MCF 10A (cell line): ENCODE data around the gene GRHPR. TPM values are rescaled to one million over a fixed set of nuclear protein-coding genes. Genes with fewer than 3 reads are reported as not detected.

Experiments
- BruUV-seq: library from RNA; stranded (reverse); fragments of 400-500 nt; replicated peaks from 2 replicates; lab custom pipeline; 2021; lab: Mats Ljungman, UMichigan
- CTCF ChIA-PET: fragments of 300-600 bp; sonication (Branson Sonifier 250); formaldehyde crosslinking; extraction: SDS; loops from one replicate; lab custom pipeline; 2021; ENCODE audit warnings: antibody characterized with exemption, inconsistent platforms; lab: Yijun Ruan, JAX
- POLR2A ChIA-PET: fragments of 300-600, 350-650 bp; sonication (Branson Sonifier 250); formaldehyde crosslinking; extraction: SDS; loops from one replicate; lab custom pipeline; 2020; ENCODE audit warnings: antibody characterized with exemption, inconsistent platforms; lab: Yijun Ruan, JAX
- DNase-seq: peaks from one replicate; pipeline ENCODE4 v3.0.0-alpha.2; 2018; ENCODE audit not compliant: unreplicated experiment
- H3K27ac Mint-ChIP-seq: one replicate; pipeline ENCODE4 v1.8.0; 2022; ENCODE audit warnings: mild to moderate bottlenecking, low read depth, mixed read lengths; ENCODE audit not compliant: unreplicated experiment
- H3K27me3 Mint-ChIP-seq: one replicate; pipeline ENCODE4 v1.8.0; 2022; ENCODE audit warnings: mixed read lengths; ENCODE audit not compliant: insufficient read depth, unreplicated experiment
- H3K36me3 Mint-ChIP-seq: one replicate; pipeline ENCODE4 v1.8.0; 2022; ENCODE audit warnings: mild to moderate bottlenecking, moderate library complexity, mixed read lengths; ENCODE audit not compliant: insufficient read depth, unreplicated experiment
- H3K4me1 Mint-ChIP-seq: one replicate; pipeline ENCODE4 v1.8.0; 2022; ENCODE audit warnings: mixed read lengths; ENCODE audit not compliant: insufficient read depth, unreplicated experiment
- H3K4me3 Mint-ChIP-seq: one replicate; pipeline ENCODE4 v1.8.0; 2022; ENCODE audit warnings: mild to moderate bottlenecking, moderate library complexity, mixed read lengths; ENCODE audit not compliant: unreplicated experiment
- H3K9me3 Mint-ChIP-seq: one replicate; pipeline ENCODE4 v1.8.0; 2022; ENCODE audit warnings: mixed read lengths; ENCODE audit not compliant: unreplicated experiment
- intact Hi-C: fragments of 100-400 bp; cut with micrococcal nuclease; formaldehyde crosslinking; loops from 2 replicates; pipeline ENCODE4 v1.14.1; 2022
- total RNA-seq: library from RNA; stranded (reverse); gene quantifications from 2 replicates; pipeline ENCODE4 v1.2.3, GENCODE V29; 2022
- TF ChIP-seq, protein P1 (sequence below): fragments of 200-600 bp; IDR thresholded peaks from one replicate; pipeline ENCODE4 v1.8.0; 2022; ENCODE audit warnings: antibody characterized with exemption, mild to moderate bottlenecking; ENCODE audit not compliant: unreplicated experiment

GRHPR gene
- total RNA-seq, 1 experiment from 2014 or later = 121 TPM

DNA sequence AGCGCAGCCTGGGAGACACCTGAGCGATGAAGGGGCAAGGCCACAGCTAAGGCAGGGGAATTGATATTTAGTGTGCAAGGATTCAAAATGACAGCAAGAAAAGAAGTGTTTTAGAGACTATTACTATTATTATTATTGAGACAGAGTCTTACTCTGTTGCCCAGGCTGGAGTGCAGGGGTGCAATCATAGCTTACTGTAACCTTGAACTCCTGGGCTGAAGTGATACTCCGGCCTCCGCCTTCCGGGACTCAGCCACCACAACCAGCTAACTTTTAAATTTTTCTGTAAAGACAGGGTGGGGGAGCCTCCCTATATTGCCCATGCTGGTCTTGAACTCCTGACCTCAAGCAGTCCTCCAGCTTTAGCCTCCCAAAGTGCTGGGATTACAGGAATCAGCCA is 3.3 kb upstream of the GRHPR start:
- intact Hi-C loops = loop anchor here (10.0 kb wide), 1 partner anchor 424 kb away; no protein-coding TSS in a partner anchor
- no TSS peak for BruUV-seq
- H3K4me1 Mint-ChIP-seq = peaks cover 37% of the 10 kb centered on the region

GRCh38 chr9:37420271-37421215 is 2.0 kb upstream of the GRHPR start:
- H3K36me3 Mint-ChIP-seq = peaks cover 6% of the 10 kb centered on the region
- CTCF ChIA-PET = no interaction called here
- POLR2A ChIA-PET = interaction anchor here (3.0 to 4.8 kb wide), 3 partner anchors 8 to 45 kb away, joined by 14 to 61 read pairs (median 37); partner anchors contain the start of gene ZBTB5
- BruUV-seq = no TSS peak
- H3K27me3 Mint-ChIP-seq = no peaks in the 10 kb centered on the region
- no peaks in the 10 kb centered on the region for H3K9me3 Mint-ChIP-seq
- no peak overlapping the region for H3K27ac Mint-ChIP-seq
- H3K4me1 Mint-ChIP-seq = peaks cover 27% of the 10 kb centered on the region
- intact Hi-C loops = loop anchor here (5.0 kb wide), 1 partner anchor 42 kb away; no protein-coding TSS in a partner anchor
- TF ChIP-seq, protein P1, sequence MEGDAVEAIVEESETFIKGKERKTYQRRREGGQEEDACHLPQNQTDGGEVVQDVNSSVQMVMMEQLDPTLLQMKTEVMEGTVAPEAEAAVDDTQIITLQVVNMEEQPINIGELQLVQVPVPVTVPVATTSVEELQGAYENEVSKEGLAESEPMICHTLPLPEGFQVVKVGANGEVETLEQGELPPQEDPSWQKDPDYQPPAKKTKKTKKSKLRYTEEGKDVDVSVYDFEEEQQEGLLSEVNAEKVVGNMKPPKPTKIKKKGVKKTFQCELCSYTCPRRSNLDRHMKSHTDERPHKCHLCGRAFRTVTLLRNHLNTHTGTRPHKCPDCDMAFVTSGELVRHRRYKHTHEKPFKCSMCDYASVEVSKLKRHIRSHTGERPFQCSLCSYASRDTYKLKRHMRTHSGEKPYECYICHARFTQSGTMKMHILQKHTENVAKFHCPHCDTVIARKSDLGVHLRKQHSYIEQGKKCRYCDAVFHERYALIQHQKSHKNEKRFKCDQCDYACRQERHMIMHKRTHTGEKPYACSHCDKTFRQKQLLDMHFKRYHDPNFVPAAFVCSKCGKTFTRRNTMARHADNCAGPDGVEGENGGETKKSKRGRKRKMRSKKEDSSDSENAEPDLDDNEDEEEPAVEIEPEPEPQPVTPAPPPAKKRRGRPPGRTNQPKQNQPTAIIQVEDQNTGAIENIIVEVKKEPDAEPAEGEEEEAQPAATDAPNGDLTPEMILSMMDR = no peak
- no peak overlapping the region for H3K4me3 Mint-ChIP-seq
- DNase-seq = no peak

More for the DNA sequence above, 3.3 kb upstream of the GRHPR start:
- TF ChIP-seq, protein P1 = no peak
- peak overlapping the region; percentile 86 for H3K27ac Mint-ChIP-seq
- no peak overlapping the region for H3K4me3 Mint-ChIP-seq
- no peaks in the 10 kb centered on the region for H3K9me3 Mint-ChIP-seq
- no peaks in the 10 kb centered on the region for H3K36me3 Mint-ChIP-seq
- no peaks in the 10 kb centered on the region for H3K27me3 Mint-ChIP-seq
- ChIA-PET CTCF (interaction anchor here (0.6 to 1.4 kb wide), 2 partner anchors 45 to 546 kb away, joined by 3 to 4 read pairs; no protein-coding TSS in a partner anchor), POLR2A (interaction anchor here (0.6 to 3.0 kb wide), 4 partner anchors 11 to 104 kb away, joined by 3 to 14 read pairs (median 6); partner anchors contain the start of gene ZBTB5)
- no peak for DNase-seq

DNA sequence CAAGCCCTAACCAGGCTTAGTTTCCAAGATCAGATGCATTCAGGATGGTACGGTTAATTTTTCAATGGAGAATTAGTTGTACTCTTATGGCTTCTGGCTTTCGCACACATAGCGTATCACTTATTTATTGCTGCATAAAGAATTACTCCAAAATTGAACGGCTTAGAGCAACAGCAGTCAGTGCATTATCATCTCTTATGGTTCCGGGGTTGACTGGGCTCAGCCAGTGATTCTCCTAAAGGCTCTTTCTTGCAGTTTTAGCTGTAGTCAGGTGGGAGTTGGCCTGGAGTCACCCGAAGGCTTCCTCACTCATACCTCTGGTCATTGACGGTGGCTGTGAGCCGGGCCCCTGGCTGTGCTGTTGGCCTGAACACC is 595 bp upstream of the GRHPR start:
- BruUV-seq = no TSS peak
- ChIA-PET POLR2A (interaction anchor here (0.6 to 4.8 kb wide), 12 partner anchors 9 to 405 kb away, joined by 3 to 61 read pairs (median 4); partner anchors contain the start of genes POLR1E and ZBTB5), CTCF (no interaction called here)
- DNase-seq = no peak
- TF ChIP-seq, protein P1 = no peak
- no peaks in the 10 kb centered on the region for H3K9me3 Mint-ChIP-seq
- intact Hi-C loops = loop anchor here (5.0 kb wide), 1 partner anchor 40 kb away; no protein-coding TSS in a partner anchor
- peak overlapping the region; percentile 92 for H3K4me3 Mint-ChIP-seq
- H3K4me1 Mint-ChIP-seq = peaks cover 26% of the 10 kb centered on the region
- no peaks in the 10 kb centered on the region for H3K27me3 Mint-ChIP-seq
- H3K36me3 Mint-ChIP-seq = peaks cover 19% of the 10 kb centered on the region
- peak overlapping the region; percentile 96 for H3K27ac Mint-ChIP-seq

- CTCF ChIA-PET = interaction anchor here (0.6 to 2.7 kb wide), 3 partner anchors 8 to 215 kb away, joined by 3 to 26 read pairs (median 4); no protein-coding TSS in a partner anchor
- no TSS peak for BruUV-seq
- TF ChIP-seq, protein P1 = no peak
- Mint-ChIP-seq H3K27me3 (no peaks in the 10 kb centered on the region), H3K4me3 (peak overlapping the region; percentile 92), H3K9me3 (no peaks in the 10 kb centered on the region), H3K36me3 (peaks cover 33% of the 10 kb centered on the region), H3K27ac (peak overlapping the region; percentile 96), H3K4me1 (peaks cover 20% of the 10 kb centered on the region)
- POLR2A ChIA-PET = interaction anchor here (1.2 to 4.8 kb wide), 4 partner anchors 11 to 41 kb away, joined by 3 to 61 read pairs (median 20); partner anchors contain the start of gene ZBTB5
- DNase-seq = no peak
- intact Hi-C loops = loop anchor here (5.0 kb wide), 1 partner anchor 39 kb away; no protein-coding TSS in a partner anchor
These were observed 1.0 kb downstream of the GRHPR start for GRCh38 chr9:37423508-37423907.
